NCI-H1930 (cell line): ENCODE results near the gene PTGFRN.
"Not testable (repeated sequence)": the region's sequence is repeated elsewhere in the genome, so short reads cannot be mapped to it uniquely, and the experiment has no call there.

Source experiments
- DNase-seq, 2 experiments: peaks; one replicate each; lab custom pipeline; 2025; lab: John Stamatoyannopoulos, UW

Gene PTGFRN

DNA sequence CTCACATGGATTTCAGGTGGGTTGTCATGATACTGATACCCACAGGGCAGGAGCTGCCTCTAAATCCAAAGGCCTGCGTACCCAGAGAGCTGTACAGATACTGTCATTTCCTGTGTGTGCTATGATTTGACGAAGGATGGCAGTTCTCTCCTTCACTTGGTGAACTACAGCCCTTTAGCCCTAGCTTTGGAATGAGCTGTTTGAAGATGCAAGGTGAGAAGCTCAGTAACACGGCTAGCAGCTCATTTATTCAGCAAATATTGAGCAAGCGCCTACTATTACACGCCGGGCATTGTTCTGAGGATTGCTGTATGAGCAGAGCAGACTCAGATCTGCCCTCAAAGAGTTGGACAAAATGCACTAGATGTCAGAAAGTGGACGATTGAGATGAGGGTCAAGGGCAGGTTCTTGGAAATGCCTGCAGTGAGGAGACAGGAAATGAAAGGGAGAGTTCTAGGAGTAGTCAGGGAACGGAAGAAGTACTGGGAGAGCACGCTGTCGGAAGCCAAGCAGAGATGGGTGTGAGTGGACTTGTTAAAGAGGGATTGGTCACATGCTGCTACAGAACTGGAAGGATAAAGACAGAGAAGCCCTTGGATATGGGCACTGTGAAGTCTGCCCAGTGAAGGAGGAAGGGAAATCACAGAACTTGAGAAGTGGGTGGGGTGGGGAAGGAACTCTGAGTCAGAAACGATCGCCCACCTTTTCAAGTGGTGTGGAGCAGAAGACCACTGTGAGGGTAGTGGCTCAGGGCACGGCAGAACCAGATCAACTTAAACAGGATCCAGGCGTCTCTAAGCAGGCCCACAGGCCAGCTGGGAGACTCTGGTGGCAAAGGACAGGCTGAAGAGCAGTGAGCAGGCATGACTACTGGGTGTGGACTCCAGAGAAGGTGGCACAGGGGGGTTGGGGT, 7.1 kb downstream of the PTGFRN start:
- no peak for DNase-seq

DNA sequence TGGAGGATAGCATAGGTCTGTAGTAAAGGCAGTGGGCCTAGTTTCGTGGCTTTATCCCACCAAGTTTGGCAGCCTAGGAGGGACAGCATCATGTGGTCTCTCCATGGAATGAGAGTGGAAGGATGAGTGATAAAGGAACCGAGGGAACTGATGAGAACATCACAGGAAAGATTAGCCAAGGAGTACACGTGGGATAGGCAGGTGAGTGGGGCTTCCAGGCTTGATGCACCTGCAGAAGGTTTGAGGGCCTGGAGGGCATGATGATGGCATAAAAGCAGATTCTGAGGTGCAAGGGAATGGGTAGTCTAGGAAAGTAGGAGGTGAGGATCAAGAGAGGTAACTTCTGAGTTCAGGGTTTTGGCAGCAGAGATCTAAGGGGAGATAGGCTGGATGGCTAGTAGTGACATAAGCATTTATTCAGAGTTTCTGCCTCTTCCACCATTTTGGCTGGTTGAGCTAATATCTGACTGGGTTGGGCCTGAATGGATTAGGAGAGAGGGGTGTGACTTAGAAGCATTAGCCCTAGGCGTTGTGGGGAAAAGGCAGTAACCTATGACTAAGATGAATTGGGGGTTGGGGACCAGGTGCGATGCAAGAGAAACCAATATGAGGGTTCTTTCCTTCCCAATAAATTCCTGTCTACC, 9.1 kb downstream of the PTGFRN start:
- no peak for DNase-seq

DNA sequence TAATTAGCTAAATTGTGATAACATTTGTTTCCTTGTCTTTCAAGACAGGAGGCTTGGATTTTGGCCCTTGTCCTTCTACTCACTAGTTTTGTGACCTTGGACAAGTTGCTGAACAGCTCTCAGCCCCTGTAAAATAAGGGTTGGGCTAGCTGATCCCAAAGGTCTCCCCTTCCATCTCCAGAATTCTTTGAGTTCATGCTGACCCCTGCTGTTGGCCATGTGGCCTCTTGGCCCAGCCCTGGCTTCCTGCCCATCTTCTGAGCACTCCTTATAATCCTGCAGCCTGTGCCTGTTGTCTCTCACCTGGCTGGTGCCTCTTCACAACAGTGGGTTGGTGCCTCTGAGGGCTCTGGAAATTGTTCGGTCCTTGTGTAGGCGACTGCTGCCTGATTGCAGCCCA, 10.1 kb downstream of the PTGFRN start:
- DNase-seq: no peak

DNA sequence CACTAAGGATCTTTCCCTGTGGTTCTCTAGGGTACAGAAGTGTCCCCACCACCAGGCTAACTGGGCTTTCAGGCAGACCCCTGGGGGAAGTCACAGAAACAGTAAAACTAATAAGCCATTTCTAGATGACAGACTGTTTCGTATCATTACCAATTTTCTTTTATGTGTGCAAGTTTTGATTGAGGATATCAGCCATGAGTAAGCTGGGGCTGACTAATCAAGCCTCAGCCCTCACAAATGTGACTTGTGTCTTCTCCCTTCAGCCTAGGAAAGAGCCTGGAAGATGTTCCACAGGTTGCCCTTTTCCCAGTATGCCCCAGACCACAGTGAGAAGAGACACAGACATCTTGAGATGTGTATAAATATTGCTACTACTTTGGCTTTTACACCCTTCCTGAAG, 10.5 kb downstream of the PTGFRN start:
- no peak for DNase-seq

DNA sequence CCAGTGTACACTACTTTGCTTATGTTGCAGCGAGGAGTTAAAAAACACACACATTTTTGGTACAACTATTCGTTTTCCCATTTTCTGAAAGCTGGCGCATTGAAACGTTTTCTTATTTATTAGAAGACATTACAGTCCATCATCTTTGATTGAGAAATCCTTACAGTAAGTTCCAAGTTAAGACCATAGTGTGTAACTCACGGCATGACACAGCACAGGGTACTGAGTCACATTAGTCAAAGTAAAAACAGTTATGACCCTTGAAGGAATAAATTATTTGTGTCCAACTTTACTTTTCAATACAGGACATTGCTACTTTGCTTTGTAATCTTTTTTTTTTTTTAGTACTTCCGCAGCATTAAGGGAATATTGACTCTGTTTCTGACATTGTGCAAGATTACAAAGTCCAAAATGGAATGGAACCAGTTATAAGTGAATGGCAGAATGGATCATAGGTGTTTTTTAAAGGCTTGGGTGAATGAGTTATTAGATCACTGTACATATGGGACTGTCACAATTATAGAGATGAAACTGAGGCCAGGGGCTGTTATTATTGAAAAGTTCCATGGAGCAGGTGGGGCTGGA, 11.7 kb downstream of the PTGFRN start:
- no peak for DNase-seq

DNA sequence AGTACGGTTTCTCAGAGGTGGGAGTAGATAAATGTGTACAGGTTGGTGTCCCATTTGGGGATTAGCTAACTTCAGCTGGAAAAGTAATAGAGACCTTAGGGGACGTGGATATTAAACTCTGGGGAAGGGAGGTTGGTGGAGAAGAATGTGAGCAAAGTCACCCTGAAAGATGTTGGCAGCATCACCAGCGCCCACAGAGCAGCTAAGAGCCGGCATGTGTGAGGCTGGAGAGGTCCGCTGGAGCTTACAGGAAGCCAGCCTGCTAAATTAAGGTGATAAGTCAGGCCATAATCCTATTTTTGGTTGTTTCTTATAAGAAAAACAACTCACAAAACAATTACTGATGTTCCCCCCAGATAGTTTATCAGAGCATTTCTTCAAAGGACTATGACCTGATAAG, 12.2 kb downstream of the PTGFRN start:
- no peak for DNase-seq

DNA sequence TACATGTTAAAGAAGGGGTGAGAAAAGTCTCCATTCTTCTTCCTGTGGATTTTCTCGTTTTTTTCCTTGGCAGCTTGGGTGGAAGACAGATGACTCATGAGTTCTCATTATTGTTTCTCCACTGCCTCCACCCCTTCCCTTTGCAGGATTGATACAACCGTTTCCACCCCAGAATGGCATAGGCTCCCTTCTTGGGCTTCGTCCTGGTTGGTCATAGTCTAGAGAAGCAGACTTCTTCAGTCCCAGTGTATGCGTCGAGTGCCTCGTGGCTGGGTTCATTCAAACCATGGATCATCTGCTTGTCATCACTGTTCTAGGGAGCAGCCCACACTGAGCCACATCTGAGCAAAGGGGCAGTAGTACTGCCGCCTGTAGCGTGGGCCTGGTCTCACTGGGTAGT, 13.7 kb downstream of the PTGFRN start:
- no peak for DNase-seq

DNA sequence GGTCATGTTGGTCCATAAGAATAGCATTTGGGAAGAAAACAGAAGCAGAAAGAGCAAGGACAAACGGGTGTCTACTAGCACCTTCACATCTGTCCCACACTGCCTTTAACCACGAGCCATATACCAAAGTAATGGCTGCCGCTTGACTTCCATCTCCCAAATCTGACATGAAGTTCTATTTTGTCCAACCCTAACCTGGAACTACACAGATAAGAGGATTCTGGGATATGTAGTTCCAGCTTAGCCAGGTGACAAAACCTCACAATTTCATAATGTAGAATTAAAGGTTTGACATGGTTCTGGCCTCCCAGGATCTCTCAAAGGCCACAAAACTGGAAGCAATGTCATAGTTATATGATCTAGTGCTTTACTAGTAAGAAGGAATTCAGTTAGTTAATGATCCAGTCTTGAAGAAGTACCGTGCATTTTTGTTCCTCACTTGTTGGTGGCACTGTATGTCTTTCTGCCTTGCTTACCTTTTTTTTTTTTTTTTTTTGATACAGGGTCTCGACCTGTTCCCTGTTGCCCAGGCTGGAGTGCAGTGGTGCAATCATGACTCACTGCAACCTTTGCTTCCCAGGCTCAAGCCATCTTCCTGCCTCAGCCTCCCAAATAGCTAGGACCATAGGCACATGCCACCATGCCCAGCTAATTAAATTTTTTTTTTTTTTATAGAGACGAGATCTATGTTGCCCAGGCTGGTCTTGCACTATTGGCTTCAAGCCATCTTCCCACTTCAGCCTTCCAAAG, 17.5 kb downstream of the PTGFRN start:
- no peak for DNase-seq

DNA sequence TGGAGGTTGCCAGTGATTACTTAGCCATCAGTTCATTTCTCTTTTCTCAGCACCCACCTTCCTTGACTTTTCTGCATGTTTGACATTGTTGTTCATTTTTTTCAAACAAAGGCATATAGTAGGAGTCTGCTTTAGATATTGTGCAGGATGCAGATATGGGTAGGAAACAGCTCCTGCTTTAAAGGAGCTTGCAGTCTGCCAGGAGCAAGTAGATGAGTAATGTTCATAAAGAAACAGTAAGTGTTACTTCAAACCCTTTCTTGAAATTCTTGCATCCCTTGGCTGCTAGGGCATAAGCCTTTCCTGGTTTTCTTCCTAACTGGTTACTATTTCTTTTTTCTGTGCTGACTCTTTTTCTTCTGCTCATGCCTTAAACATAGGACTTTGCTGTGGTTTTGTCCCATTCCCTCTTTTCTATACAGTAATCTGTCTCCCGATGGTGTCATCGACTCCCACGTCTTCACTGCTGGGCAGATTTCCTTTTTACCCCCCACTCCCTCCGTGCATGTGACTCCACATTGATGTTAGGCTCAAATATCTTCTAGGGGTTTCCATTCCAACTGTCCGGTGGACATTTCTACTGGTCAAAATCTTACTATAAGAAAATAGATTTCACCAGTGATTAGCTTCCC, 20.4 kb downstream of the PTGFRN start:
- no peak for DNase-seq

DNA sequence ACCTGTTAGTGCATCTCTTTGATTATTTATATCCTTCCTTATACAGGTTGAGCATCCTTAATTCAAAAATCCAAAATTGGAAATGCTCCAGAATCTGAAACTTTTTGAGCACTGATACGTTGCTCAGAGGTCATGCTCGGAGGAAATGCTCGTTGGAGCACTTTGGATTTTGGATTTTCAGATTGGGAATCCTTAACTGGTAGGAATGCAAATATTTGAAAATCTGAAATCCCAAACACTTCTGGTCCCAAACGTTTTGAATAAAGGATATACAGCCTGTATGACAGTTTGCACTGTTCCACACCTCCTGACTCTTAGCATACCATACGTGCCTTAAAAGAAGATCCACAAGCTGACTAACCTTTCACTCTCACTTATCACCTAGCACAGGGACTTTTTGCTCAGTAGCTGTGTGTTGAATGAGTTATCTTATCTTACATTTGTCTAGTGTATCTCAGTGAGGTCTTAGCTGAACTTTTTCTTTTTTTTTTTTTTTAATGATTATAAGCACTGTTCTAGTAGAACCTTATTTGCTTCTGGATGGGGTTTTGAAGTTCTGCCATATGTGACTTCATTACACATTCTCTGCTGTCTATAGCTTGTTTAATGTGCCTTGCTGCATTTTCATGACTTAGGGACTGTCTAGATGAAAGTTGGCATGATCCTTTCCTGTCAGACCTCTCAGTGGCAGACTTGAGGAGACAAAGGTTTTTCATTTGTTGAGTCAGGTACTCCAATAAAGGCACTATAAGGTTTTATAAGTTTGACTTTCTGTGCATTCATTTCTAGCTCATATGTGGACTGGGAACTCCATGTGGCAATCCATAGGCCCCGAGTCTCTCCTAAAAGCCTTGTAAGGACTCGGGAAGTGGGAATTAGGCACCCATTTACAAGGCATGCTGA, 21.6 kb downstream of the PTGFRN start:
- DNase-seq: no peak

DNA sequence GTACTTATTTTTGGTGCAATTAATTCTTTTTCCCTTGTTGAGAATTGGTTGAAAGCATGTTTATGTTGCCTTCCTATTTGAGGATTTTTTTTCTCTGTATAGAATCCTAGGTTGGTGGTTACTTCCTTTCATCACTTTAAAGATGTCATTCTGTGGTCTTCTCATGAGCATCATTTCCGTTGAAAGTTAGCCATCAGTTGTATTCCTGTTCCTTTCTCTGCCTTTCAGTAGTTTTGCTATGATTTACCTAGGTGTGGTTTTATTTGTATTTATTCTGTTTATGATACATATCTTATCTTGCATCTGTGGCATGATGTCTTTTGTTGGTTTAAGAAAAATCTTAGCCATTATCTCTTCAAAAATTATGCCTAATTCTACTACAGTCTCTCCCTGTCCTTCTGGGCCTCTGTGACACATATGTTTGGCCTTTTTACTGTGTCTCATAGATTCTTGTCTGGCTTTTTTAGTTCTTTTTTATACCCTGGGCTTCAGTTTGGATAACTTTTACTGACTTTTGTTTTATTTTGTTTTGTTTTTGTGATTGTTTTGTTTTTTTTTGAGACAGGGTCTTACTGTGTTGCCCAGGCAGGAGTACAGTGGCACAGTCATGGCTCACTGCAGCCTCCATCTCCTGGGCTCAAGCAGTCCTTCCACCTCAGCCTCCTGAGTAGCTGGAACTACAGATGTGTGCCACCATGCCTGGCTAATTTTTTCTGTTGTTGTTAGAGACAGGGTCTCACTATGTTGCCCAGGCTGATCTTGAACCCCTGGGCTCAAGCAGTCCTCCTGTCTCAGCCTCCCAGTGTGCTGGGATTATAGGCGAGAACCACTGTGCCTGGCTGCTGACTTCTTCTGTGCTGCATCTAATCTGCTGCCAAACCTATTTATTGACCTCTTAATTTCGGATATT, 24.1 kb downstream of the PTGFRN start:
- no peak for DNase-seq

DNA sequence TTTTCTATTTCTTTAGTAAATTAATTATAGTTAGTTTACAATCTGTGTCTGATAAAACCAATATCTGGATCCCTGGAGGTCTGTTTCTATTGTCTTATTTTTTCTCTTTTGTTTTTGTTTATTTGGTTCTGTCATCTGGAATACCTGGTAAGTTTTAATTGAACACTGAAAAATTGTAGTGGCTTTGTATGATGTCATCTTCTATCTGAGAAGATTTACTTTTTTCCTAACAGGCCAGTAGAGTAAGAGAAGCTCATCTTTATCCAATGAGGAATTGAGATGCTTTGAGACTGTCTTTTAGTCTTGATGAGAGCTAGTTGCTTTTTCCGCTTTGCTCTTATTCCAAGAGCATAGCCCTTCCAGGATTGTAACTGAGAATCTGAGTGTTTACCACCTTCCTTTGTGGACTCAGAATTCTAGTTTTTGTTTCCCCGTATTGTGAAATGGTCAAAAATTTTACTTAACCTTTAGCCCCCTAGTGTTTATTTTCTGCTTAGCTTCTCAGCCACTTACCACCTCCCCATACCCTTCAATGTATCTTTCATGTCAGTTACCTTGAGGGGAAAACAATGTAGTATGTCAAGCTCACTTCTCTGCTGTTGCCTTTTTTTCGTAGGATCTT, 25.0 kb downstream of the PTGFRN start:
- DNase-seq: no peak

DNA sequence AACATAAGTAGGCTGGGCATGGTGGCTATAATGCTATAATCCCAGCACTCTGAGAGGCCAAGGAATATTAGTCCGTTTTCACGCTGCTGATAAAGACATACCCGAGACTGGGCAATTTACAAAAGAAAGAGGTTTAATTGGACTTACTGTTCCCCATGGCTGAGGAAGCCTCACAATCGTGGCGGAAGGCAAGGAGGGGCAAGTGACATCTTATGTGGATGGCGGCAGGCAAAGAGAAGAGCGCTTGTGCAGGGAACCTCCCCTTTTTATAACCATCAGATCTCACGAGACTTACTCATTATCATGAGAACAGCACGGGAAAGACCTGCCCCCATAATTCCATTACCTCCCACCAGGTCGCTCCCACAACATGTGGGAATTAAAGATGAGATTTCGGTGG, 28.5 kb downstream of the PTGFRN start:
- no peak for DNase-seq

DNA sequence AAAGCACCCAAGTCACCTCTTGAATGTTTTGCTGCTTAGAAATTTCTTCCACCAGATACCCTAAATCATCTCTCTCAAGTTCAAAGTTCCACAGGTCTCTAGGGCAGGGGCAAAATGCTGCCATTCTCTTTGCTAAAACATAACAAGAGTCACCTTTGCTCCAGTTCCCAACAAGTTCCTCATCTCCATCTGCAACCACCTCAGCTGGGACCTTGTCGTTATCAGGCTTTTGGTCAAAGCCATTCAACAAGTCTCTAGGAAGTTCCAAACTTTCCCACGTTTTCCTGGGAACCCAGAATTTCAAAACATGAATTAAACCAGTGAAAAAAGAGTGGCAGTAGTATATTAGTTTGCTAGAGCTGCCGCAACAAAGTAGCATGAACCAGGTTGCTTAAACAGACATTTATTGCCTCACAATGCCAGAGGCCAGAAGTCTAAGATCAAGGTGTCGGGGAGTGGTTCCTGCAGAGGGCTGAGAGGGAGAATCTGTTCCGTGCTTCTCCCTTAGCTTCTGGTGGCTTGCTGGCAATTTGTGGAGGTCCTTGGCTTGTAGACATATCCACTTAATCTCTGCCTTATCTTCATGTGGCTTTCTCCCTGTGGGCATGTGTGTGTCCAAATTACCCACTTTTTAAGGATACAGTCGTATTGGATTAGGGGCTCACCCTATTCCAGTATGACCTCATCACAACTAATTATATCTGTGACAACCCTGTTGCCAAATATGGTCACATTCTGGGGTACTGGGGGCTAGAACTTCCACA, 30.2 kb downstream of the PTGFRN start:
- not testable (repeated sequence) for DNase-seq

DNA sequence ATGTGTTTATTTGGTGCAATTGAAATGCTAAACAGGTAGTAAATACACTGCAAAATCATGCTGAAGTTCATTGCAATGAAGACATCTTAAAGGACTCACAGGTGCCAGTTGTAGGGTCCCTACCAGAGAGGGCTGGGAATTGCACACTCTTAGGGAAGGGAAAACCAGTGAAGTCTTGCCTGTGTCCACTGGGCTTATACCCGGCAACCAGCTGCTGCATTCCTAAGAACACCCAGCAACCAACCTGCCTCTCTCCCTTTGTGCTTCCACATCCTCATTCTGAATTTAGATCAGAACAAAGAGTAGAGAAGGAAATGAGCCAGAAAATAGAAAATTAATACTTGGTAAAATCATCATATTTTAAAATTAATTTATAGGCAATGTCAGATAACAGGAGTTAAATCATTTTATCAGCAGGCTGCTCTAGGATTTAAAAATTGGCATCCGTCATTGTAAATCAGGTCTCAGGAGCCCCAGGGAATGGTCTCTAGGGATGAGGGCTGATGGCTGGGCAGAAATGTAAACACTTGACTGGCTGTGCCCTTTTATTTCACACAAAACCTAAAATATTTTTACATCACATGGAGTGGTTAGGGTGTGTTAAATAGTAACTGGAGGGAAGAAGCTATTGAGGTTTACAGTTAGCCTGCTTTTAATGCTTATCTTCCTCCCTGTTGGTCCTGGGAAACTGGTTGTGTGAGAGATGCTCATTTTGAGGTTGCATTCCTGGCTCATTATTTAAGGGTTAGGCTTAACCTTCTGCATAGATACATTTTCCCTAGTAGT, 31.3 kb downstream of the PTGFRN start:
- DNase-seq: no peak

DNA sequence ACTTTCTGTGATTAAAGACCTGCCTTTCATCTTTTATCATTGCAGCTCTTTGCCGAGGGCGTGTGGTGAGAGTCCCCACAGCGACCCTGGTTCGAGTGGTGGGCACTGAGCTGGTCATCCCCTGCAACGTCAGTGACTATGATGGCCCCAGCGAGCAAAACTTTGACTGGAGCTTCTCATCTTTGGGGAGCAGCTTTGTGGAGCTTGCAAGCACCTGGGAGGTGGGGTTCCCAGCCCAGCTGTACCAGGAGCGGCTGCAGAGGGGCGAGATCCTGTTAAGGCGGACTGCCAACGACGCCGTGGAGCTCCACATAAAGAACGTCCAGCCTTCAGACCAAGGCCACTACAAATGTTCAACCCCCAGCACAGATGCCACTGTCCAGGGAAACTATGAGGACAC, 32.0 kb downstream of the PTGFRN start:
- no peak for DNase-seq

DNA sequence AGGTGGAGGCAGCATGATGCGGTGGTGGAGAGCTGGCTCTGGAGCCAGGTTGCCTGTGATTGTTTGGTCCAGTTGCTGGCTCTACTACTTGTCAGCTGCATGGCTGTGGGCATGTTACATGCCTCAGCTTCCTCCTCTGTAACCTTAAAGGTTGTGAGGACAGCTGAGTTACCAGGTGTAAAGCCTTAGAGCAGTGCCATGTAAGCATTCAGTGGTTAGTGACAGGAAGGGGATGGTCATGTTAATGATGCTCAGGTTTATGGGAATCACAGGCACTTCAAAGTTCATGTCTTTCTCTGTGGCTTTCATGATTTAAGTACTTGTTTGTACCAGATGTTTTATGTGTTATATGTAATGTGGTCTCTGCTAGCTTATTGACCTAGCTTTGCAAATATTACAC, 32.6 kb downstream of the PTGFRN start:
- no peak for DNase-seq

DNA sequence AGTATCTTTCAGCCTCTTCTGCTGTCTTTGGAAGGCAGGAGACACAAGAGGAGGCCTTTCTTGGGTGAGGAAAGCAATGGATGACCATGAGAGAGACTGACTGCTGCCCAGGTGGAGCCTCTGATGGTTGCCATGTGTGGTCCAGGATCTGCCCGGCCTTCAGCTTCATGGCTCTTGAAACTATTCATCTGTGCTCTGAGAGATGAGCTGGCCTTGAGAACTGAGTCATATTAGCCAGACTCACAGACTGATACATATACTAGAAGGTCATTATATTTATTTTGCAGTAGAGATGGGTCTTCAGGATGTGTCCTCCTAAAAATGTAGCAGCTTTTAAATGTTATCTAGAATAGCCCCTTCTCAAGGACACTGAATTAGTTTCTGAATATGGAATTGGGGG, 33.7 kb downstream of the PTGFRN start:
- no peak for DNase-seq
